ENCODE results near the gene WWP2.

Gene WWP2

GRCh38 chr16:69893106-69893505 is 131.0 kb downstream of the WWP2 start:
- peak; percentile 53 for DNase-seq

GRCh38 chr16:69894676-69895075 is 132.5 kb downstream of the WWP2 start:
- no peak for DNase-seq

- no peak for DNase-seq
These were observed 141.8 kb downstream of the WWP2 start for GRCh38 chr16:69903865-69904415.

GRCh38 chr16:69904495-69905170 is 142.5 kb downstream of the WWP2 start:
- DNase-seq, result no peak

GRCh38 chr16:69905171-69905555 is 143.0 kb downstream of the WWP2 start:
- DNase-seq, result no peak

- DNase-seq, result no peak
These were observed 144.8 kb downstream of the WWP2 start for GRCh38 chr16:69906838-69907401.

GRCh38 chr16:69909043-69909442 is 146.9 kb downstream of the WWP2 start:
- no peak for DNase-seq

GRCh38 chr16:69909760-69910159 is 147.6 kb downstream of the WWP2 start:
- DNase-seq, result no peak

GRCh38 chr16:69910964-69911363 is 148.8 kb downstream of the WWP2 start:
- DNase-seq, result no peak

- no peak for DNase-seq
These were observed 154.3 kb downstream of the WWP2 start for GRCh38 chr16:69916462-69916861.

- peak; percentile 16 for DNase-seq
These were observed 155.2 kb downstream of the WWP2 start for GRCh38 chr16:69917311-69917710.

- peak; percentile 77 for DNase-seq
These were observed 155.6 kb downstream of the WWP2 start for GRCh38 chr16:69917739-69918138.

GRCh38 chr16:69918241-69918640 is 156.1 kb downstream of the WWP2 start:
- no peak for DNase-seq

- peak; percentile 17 for DNase-seq
These were observed 159.0 kb downstream of the WWP2 start for GRCh38 chr16:69921127-69921526.

GRCh38 chr16:69922200-69922599 is 160.1 kb downstream of the WWP2 start:
- no peak for DNase-seq

- DNase-seq, result no peak
These were observed 162.1 kb downstream of the WWP2 start for GRCh38 chr16:69924041-69924775.

- DNase-seq, result peak; percentile 59
These were observed 162.7 kb downstream of the WWP2 start for GRCh38 chr16:69924777-69925191.

GRCh38 chr16:69925311-69925710 is 163.2 kb downstream of the WWP2 start:
- DNase-seq, result no peak

GRCh38 chr16:69926241-69926640 is 164.1 kb downstream of the WWP2 start:
- no peak for DNase-seq

GRCh38 chr16:69927056-69927757 is 165.1 kb downstream of the WWP2 start:
- DNase-seq, result peak; percentile 67

- no peak for DNase-seq
These were observed 166.8 kb downstream of the WWP2 start for GRCh38 chr16:69928856-69929400.

GRCh38 chr16:69929480-69929879 is 167.3 kb downstream of the WWP2 start:
- DNase-seq, result no peak

Measured in eye (tissue), 1 donor.